Measurements from ENCODE around the gene RD3L.

DNA sequence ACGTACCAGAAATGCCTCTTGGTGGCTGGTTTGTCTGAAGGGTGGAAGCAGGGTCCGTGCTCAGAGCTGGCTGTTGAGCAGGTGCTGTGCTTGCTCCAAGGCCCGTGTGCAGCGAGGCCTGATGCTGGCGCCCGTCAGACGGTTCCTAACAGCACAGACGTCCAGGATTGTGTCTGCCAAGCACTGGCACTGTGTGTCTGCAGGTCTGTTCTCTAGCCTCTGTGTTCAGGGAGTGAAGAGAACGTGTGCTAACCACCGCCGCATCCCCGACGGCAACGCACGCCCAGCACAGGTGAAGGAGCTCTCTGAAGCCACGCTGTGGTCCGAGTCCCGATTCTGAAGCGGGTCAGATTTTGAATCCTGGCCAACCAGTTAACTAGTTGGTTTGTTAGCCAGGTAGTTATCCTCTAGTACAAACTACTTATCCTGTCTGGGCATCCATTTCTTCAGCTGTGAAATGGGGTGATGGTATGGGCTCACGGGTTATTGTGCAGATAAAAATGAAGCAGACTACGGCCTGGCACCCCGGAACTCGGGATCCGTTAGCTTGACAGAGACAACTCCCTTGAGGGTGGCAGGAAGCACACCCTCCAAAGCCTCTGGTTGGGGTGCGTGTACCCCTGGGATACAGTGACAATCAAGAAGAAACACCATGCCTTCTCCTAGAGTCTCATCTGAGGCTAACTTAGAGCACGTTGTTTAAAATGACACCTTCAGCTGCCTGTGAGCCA, 32.6 kb downstream of the RD3L start:
- TF ChIP-seq, protein P1, sequence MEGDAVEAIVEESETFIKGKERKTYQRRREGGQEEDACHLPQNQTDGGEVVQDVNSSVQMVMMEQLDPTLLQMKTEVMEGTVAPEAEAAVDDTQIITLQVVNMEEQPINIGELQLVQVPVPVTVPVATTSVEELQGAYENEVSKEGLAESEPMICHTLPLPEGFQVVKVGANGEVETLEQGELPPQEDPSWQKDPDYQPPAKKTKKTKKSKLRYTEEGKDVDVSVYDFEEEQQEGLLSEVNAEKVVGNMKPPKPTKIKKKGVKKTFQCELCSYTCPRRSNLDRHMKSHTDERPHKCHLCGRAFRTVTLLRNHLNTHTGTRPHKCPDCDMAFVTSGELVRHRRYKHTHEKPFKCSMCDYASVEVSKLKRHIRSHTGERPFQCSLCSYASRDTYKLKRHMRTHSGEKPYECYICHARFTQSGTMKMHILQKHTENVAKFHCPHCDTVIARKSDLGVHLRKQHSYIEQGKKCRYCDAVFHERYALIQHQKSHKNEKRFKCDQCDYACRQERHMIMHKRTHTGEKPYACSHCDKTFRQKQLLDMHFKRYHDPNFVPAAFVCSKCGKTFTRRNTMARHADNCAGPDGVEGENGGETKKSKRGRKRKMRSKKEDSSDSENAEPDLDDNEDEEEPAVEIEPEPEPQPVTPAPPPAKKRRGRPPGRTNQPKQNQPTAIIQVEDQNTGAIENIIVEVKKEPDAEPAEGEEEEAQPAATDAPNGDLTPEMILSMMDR (IDR thresholded peaks at IDR 0.05) = no peak
- TF ChIP-seq POLR2A (IDR thresholded peaks at IDR 0.05) = no peak

All from thyroid gland (tissue), 4 donors.